GM23338 (cell line): ENCODE data around the gene CTDP1.

ENCODE experiments used
- CTCF ChIP-seq, 2 experiments: fragments of 200-600 bp in 1 of 2; sonication (generic) in 1 of 2; conservative IDR thresholded peaks; 2 replicates each; pipeline versions ENCODE4 v1.5.1 to v1.6.1; 2016 to 2017; ENCODE audit warnings: antibody characterized with exemption in 2 of 2, low read depth in 2 of 2, mild to moderate bottlenecking in 2 of 2, moderate library complexity in 1 of 2
- EZH2 ChIP-seq: fragments of 200-600 bp; sonication (generic); IDR thresholded peaks from one replicate; pipeline ENCODE4 v1.8.0; 2017; ENCODE audit warnings: antibody characterized with exemption, mild to moderate bottlenecking, low read depth; ENCODE audit not compliant: unreplicated experiment

- TF ChIP-seq CTCF (conservative IDR thresholded peaks at IDR 0.05; ENCODE audit: low read depth in 2 of 2) = no peak
- TF ChIP-seq EZH2 = no peak
Measured at GRCh38 chr18:79779700-79780190, 100.1 kb downstream of the CTDP1 start.
